WTC11 (cell line): ENCODE results near the gene BAIAP2L1. TPM values are rescaled to one million over a fixed set of nuclear protein-coding genes. Genes with fewer than 3 reads are reported as not detected.

Experiments used
- ATAC-seq: fragments of 200-7000 bp; cut with Tn5 transposase; 2 replicates; pipeline ENCODE4 v1.10.0; 2021; ENCODE audit warnings: mild to moderate bottlenecking, moderate library complexity
- CTCF ChIA-PET: fragments of 300-600 bp; sonication (Branson Sonifier 250); formaldehyde crosslinking; loops from one replicate; lab custom pipeline; 2021; ENCODE audit warnings: antibody characterized with exemption; lab: Charles Lee
- POLR2A ChIA-PET: fragments of 350-600 bp; sonication (Branson Sonifier 250); formaldehyde crosslinking; loops from one replicate; lab custom pipeline; 2021; ENCODE audit warnings: antibody characterized with exemption; lab: Charles Lee
- DNase-seq: peaks from one replicate; pipeline ENCODE4 v3.0.0; 2021; ENCODE audit warnings: low spot score
- H3K27ac Mint-ChIP-seq: 2 replicates; pipeline ENCODE4 v1.8.0; 2021; ENCODE audit warnings: mixed read lengths
- H3K27me3 Mint-ChIP-seq: 2 replicates; pipeline ENCODE4 v1.8.0; 2021; ENCODE audit warnings: low read depth, mild to moderate bottlenecking, moderate library complexity, mixed read lengths
- H3K36me3 Mint-ChIP-seq: 2 replicates; pipeline ENCODE4 v1.8.0; 2021; ENCODE audit warnings: mixed read lengths
- H3K4me1 Mint-ChIP-seq: 2 replicates; pipeline ENCODE4 v1.8.0; 2022; ENCODE audit warnings: mixed read lengths
- H3K4me3 Mint-ChIP-seq: 2 replicates; pipeline ENCODE4 v1.8.0; 2021; ENCODE audit warnings: mild to moderate bottlenecking, moderate library complexity, mixed read lengths
- H3K9me3 Mint-ChIP-seq: 2 replicates; pipeline ENCODE4 v1.8.0; 2021; ENCODE audit warnings: mixed read lengths
- ATF1 ChIP-seq: sonication (generic); formaldehyde crosslinking; IDR thresholded peaks from 2 replicates; pipeline ENCODE4 v1.8.1; 2023; ENCODE audit warnings: mild to moderate bottlenecking, moderate library complexity, missing genetic modification reagents
- CREB1 ChIP-seq: sonication (generic); formaldehyde crosslinking; IDR thresholded peaks from 2 replicates; pipeline ENCODE4 v1.8.0; 2023; ENCODE audit warnings: mild to moderate bottlenecking, missing genetic modification reagents
- ESRRA ChIP-seq: sonication (generic); formaldehyde crosslinking; IDR thresholded peaks from 2 replicates; pipeline ENCODE4 v1.8.1; 2022; ENCODE audit warnings: mild to moderate bottlenecking, missing genetic modification reagents, borderline replicate concordance
- JUN ChIP-seq: sonication (generic); formaldehyde crosslinking; IDR thresholded peaks from 2 replicates; pipeline ENCODE4 v1.8.0; 2023; ENCODE audit warnings: mild to moderate bottlenecking, missing genetic modification reagents
- NFATC4 ChIP-seq: fragments of 250-450 bp; sonication (Bioruptor Pico); IDR thresholded peaks from 2 replicates; pipeline ENCODE4 v1.9.0; 2021; ENCODE audit warnings: mild to moderate bottlenecking
- NR3C1 ChIP-seq: sonication (generic); formaldehyde crosslinking; conservative IDR thresholded peaks from 2 replicates; pipeline ENCODE4 v1.8.1; 2023; ENCODE audit warnings: low read depth, mild to moderate bottlenecking, missing genetic modification reagents
- ZNF121 ChIP-seq: sonication (generic); formaldehyde crosslinking; IDR thresholded peaks from 2 replicates; pipeline ENCODE4 v1.8.0; 2023; ENCODE audit warnings: missing genetic modification reagents
- ZNF138 ChIP-seq: sonication (generic); formaldehyde crosslinking; conservative IDR thresholded peaks from 2 replicates; pipeline ENCODE4 v1.8.1; 2022; ENCODE audit warnings: mild to moderate bottlenecking, moderate library complexity, missing genetic modification reagents
- ZNF396 ChIP-seq: fragments of 250-450 bp; sonication (Bioruptor Pico); IDR thresholded peaks from 2 replicates; pipeline ENCODE4 v1.8.0; 2021; ENCODE audit warnings: mild to moderate bottlenecking, moderate library complexity, borderline replicate concordance
- total RNA-seq: library from RNA; stranded (reverse); gene quantifications from 3 replicates; pipeline ENCODE4 v1.2.3, GENCODE V29; 2021
- TF ChIP-seq, protein P1 (sequence below): sonication (generic); formaldehyde crosslinking; IDR thresholded peaks from 2 replicates; pipeline ENCODE4 v1.8.0; 2022; ENCODE audit warnings: missing genetic modification reagents
- TF ChIP-seq, protein P2 (sequence below): fragments of 250-450 bp; sonication (Bioruptor Pico); IDR thresholded peaks from 2 replicates; pipeline ENCODE4 v1.9.0; 2021; ENCODE audit warnings: mild to moderate bottlenecking
- TF ChIP-seq, protein P3 (sequence below): sonication (generic); formaldehyde crosslinking; IDR thresholded peaks from 2 replicates; pipeline ENCODE4 v1.8.0; 2023; ENCODE audit warnings: missing genetic modification reagents
- TF ChIP-seq, protein P4 (sequence below): sonication (generic); formaldehyde crosslinking; IDR thresholded peaks from 2 replicates; pipeline ENCODE4 v1.8.1; 2023; ENCODE audit warnings: mild to moderate bottlenecking, missing genetic modification reagents
- TF ChIP-seq, protein P5 (sequence below): fragments of 200-600 bp; IDR thresholded peaks from 2 replicates; pipeline ENCODE4 v1.8.0; 2022; ENCODE audit warnings: antibody characterized with exemption
- TF ChIP-seq, protein P6 (sequence below): sonication (generic); formaldehyde crosslinking; IDR thresholded peaks from 2 replicates; pipeline ENCODE4 v1.8.1; 2023; ENCODE audit warnings: mild to moderate bottlenecking, moderate library complexity, missing genetic modification reagents

BAIAP2L1 gene
- total RNA-seq, 1 experiment from 2014 or later: 37.5 TPM

DNA sequence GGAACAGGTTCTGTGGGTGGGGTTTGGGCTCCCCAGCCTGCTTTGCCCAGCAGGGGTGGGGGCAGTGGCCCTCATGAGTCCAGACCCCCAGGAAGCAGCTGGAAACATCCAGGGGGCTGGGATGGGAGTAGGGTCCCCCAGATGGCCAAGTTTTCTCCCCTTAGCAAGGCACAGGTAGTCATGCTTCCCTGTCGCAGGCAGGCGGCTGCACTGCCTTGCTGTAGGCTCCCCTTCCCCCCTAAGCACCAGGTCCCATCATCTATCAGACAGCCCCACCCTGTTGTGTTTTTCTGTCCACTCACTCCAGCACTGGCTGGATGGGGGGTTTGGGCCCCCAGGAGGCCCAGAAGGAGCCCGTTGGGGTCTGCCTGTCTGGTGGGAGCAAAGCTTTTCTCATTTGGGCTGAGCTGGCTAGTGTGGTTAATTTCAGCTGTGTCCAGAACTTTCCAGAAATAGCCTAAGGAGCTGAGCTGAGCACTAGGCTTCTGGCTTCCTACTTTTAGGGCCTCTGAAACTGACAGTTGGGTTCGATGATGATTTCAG is 111.5 kb downstream of the BAIAP2L1 start:
- POLR2A ChIA-PET: no interaction called here

More for the DNA sequence above, 111.5 kb downstream of the BAIAP2L1 start:
- Mint-ChIP-seq H3K4me3 (no peak overlapping the region), H3K36me3 (peaks cover 20% of the 10 kb centered on the region), H3K4me1 (peaks cover 27% of the 10 kb centered on the region), H3K27ac (peak overlapping the region; percentile 68; the same call in 1 of the 2 replicates), H3K9me3 (no peaks in the 10 kb centered on the region), H3K27me3 (no peaks in the 10 kb centered on the region)
- DNase-seq (no peak), ATAC-seq (no peak)
- CTCF ChIA-PET: no interaction called here
- TF ChIP-seq ZNF138 (CRISPR knock-in tag) (no peak), ESRRA (CRISPR knock-in tag) (no peak), NR3C1 (CRISPR knock-in tag) (no peak), ZNF396 (CRISPR knock-in tag) (no peak), ATF1 (CRISPR knock-in tag) (no peak), NFATC4 (CRISPR knock-in tag) (no peak), ZNF121 (CRISPR knock-in tag) (no peak), CREB1 (CRISPR knock-in tag) (no peak), JUN (no peak)
- TF ChIP-seq, protein P1, sequence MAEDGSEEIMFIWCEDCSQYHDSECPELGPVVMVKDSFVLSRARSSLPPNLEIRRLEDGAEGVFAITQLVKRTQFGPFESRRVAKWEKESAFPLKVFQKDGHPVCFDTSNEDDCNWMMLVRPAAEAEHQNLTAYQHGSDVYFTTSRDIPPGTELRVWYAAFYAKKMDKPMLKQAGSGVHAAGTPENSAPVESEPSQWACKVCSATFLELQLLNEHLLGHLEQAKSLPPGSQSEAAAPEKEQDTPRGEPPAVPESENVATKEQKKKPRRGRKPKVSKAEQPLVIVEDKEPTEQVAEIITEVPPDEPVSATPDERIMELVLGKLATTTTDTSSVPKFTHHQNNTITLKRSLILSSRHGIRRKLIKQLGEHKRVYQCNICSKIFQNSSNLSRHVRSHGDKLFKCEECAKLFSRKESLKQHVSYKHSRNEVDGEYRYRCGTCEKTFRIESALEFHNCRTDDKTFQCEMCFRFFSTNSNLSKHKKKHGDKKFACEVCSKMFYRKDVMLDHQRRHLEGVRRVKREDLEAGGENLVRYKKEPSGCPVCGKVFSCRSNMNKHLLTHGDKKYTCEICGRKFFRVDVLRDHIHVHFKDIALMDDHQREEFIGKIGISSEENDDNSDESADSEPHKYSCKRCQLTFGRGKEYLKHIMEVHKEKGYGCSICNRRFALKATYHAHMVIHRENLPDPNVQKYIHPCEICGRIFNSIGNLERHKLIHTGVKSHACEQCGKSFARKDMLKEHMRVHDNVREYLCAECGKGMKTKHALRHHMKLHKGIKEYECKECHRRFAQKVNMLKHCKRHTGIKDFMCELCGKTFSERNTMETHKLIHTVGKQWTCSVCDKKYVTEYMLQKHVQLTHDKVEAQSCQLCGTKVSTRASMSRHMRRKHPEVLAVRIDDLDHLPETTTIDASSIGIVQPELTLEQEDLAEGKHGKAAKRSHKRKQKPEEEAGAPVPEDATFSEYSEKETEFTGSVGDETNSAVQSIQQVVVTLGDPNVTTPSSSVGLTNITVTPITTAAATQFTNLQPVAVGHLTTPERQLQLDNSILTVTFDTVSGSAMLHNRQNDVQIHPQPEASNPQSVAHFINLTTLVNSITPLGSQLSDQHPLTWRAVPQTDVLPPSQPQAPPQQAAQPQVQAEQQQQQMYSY: no peak
- TF ChIP-seq, protein P2, sequence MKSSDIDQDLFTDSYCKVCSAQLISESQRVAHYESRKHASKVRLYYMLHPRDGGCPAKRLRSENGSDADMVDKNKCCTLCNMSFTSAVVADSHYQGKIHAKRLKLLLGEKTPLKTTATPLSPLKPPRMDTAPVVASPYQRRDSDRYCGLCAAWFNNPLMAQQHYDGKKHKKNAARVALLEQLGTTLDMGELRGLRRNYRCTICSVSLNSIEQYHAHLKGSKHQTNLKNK: no peak
- TF ChIP-seq, protein P3, sequence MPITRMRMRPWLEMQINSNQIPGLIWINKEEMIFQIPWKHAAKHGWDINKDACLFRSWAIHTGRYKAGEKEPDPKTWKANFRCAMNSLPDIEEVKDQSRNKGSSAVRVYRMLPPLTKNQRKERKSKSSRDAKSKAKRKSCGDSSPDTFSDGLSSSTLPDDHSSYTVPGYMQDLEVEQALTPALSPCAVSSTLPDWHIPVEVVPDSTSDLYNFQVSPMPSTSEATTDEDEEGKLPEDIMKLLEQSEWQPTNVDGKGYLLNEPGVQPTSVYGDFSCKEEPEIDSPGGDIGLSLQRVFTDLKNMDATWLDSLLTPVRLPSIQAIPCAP: no peak
- TF ChIP-seq, protein P4, sequence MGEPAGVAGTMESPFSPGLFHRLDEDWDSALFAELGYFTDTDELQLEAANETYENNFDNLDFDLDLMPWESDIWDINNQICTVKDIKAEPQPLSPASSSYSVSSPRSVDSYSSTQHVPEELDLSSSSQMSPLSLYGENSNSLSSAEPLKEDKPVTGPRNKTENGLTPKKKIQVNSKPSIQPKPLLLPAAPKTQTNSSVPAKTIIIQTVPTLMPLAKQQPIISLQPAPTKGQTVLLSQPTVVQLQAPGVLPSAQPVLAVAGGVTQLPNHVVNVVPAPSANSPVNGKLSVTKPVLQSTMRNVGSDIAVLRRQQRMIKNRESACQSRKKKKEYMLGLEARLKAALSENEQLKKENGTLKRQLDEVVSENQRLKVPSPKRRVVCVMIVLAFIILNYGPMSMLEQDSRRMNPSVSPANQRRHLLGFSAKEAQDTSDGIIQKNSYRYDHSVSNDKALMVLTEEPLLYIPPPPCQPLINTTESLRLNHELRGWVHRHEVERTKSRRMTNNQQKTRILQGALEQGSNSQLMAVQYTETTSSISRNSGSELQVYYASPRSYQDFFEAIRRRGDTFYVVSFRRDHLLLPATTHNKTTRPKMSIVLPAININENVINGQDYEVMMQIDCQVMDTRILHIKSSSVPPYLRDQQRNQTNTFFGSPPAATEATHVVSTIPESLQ (CRISPR knock-in tag): no peak
- TF ChIP-seq, protein P5, sequence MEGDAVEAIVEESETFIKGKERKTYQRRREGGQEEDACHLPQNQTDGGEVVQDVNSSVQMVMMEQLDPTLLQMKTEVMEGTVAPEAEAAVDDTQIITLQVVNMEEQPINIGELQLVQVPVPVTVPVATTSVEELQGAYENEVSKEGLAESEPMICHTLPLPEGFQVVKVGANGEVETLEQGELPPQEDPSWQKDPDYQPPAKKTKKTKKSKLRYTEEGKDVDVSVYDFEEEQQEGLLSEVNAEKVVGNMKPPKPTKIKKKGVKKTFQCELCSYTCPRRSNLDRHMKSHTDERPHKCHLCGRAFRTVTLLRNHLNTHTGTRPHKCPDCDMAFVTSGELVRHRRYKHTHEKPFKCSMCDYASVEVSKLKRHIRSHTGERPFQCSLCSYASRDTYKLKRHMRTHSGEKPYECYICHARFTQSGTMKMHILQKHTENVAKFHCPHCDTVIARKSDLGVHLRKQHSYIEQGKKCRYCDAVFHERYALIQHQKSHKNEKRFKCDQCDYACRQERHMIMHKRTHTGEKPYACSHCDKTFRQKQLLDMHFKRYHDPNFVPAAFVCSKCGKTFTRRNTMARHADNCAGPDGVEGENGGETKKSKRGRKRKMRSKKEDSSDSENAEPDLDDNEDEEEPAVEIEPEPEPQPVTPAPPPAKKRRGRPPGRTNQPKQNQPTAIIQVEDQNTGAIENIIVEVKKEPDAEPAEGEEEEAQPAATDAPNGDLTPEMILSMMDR: no peak
- TF ChIP-seq, protein P6, sequence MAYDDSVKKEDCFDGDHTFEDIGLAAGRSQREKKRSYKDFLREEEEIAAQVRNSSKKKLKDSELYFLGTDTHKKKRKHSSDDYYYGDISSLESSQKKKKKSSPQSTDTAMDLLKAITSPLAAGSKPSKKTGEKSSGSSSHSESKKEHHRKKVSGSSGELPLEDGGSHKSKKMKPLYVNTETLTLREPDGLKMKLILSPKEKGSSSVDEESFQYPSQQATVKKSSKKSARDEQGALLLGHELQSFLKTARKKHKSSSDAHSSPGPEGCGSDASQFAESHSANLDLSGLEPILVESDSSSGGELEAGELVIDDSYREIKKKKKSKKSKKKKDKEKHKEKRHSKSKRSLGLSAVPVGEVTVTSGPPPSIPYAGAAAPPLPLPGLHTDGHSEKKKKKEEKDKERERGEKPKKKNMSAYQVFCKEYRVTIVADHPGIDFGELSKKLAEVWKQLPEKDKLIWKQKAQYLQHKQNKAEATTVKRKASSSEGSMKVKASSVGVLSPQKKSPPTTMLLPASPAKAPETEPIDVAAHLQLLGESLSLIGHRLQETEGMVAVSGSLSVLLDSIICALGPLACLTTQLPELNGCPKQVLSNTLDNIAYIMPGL: no peak
